ENCODE measurements around the gene MARCKSL1.
A peak's percentile ranks its signal among the peaks of the same experiment; 100 is the strongest.
"Not testable (repeated sequence)": the region's sequence is repeated elsewhere in the genome, so short reads cannot be mapped to it uniquely, and the experiment has no call there.

The MARCKSL1 gene

DNA sequence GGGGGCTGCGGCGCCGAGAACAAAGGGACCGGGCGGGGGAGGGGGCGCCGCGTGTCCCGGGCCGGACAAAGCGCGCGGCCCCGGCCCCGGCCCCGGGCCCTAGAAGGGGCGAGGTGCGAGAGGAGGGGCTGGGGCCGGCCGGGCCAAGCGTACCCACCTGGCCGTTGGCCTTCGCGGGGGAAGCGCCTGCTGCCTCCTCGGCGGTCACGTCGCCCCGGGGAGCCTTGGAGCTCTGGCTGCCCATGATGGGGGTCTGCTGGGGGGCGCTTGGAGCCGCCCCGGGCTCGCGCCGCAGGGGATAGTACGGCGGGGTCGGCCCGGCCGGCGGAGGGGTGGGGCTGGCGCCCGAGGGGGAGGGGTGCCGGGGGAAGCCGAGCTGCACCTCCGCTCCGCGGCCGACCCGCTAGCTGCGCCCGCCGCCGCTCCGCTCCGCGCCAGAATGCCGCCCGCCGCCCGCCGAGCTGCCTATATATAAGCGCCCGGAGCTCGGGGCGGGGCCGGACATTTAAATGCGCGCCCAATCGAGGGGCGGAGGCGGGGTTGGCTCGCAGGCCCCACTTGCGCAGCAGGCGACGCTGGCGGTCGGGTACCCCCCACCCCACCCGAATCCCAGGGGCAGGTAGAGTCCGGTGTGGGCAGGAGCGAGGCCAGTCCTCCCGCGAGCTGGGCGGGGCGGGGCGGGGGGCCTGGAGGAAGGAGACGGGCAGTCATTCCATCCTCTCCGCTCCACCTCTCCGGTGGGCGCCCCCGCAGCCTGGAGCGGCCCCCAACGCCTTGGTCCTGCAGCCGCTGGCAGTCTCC, at the start of gene MARCKSL1:
MARCKSL1 (minus strand) TSS at position 444 of the 801 bp plus-strand sequence; CDS start at position 244, 200 bp downstream.
- peak; percentile 88 to 89 for DNase-seq

- no peak for DNase-seq
Observed at GRCh38 chr1:32380057-32380456, 44.0 kb upstream of the MARCKSL1 start.

GRCh38 chr1:32377541-32378220, 41.6 kb upstream of the MARCKSL1 start:
- no peak for DNase-seq

DNA sequence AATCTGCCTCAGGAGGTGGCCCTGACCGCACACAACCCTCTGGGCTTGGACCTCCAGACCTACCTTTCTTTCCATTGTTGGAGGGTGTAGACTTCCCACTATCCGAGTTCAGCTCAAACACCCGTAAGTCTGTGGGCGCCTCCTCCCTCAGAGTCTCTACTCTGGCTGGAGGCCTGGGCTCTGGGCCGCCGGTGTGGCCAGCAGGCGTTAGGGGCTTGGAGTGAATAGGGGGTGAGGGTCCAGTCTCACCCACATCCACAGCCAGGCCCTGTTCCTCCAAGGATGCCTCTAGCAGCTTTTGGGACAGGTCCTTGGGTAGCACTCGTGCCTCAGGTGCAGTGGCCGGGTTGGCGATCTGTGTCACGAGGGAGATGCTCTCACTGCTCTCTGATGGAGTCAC, 40.2 kb upstream of the MARCKSL1 start:
- DNase-seq = no peak

DNA sequence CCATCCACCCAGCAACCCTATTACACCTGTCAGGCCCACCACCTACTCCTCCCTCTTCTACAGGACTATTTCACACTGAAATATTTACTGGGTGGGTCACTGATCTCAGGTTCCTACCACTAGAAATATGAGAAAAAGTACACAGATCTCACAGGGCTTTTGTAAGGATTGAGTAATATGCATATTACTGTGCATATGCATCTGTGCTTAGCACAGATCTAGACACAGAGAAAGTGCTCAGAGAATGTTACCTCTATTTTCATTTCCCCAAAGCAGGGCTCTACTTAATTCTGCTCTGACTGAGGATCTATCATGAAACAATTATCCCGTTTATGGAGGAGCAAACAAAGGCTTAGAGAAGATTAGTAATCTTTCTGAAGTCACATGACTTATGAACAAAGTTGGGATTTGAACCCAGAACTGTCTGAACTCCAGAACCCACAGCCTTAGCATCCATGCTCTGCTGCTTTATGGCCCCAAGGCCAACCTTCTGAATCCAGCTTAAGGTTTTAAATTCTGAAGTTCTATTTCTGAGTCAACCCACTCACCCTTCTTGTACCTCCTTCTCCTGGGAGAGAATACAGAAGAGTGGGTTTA, 38.1 kb upstream of the MARCKSL1 start:
- no peak for DNase-seq

GRCh38 chr1:32372149-32372756, 36.2 kb upstream of the MARCKSL1 start:
- peak; percentile 39 to 44 for DNase-seq

GRCh38 chr1:32367912-32368635, 32.0 kb upstream of the MARCKSL1 start:
- DNase-seq = no peak

GRCh38 chr1:32365445-32365844, 29.4 kb upstream of the MARCKSL1 start:
- no peak for DNase-seq

DNA sequence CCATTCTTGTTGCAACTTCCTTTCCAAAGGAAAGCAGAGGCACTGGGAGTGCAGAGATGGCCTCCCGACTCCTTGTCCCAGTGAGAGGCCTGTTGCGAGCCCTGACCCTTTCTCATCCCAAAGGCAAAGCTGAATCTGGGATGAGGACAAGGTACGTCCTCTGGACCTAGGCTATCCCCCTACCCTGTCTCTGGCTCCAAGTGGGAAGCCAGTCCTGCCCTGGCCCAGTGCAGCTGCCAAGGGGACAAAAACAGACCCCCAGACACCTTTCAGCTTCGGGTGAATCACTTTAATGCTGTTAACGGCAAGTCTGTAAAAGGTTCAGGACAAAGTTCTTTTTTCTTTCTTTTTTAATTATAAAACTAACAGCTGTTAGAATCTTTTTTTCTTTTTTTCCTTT, 28.8 kb upstream of the MARCKSL1 start:
- no peak for DNase-seq

- DNase-seq = no peak
Observed at GRCh38 chr1:32363713-32364112, 27.7 kb upstream of the MARCKSL1 start.

DNA sequence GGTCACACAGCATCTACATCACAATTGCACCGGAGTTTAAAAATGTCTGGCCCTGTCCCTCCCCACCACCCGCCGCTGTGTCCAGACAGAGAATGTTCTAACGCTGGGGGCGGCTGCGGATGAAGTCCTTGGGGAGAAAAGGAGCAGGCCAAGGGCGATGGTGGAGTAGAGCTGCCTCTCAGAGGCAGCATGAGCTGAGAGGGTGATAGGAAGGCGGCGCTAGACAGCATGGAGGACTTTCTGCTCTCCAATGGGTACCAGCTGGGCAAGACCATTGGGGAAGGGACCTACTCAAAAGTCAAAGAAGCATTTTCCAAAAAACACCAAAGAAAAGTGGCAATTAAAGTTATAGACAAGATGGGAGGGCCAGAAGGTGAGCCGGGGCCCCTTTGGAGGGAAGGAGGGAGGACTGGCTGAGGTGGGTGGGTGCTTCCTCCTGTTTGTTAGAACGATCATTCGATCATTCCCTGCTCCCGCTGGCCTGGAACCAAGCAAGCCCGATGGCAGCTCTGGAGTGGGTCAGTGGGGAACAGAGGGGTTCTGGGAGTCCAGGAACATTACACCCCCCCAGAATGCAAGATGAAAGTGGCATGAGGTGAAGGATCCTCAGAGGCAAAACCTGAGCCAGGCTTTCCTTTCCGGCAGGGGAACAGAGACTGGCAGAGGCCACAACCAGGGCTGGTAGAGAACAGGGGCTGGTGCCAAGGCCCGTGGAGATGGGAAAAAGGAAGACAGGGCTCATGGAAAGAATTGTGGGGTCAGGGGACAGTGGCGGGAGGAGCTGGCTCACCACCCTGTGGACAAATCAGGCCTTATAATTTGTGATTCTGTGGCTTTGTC, 26.7 kb upstream of the MARCKSL1 start, which contains the start of the genes FAM229A and TSSK3:
FAM229A (minus strand) TSS at position 12 of the 840 bp plus-strand sequence. CDS start 394 bp downstream, outside the sequence.
TSSK3 (plus strand) TSS at position 66 of the 840 bp plus-strand sequence; CDS start at position 229, 163 bp downstream.
- no peak for DNase-seq

GRCh38 chr1:32361674-32362473, 25.8 kb upstream of the MARCKSL1 start:
- DNase-seq = peak; percentile 37 to 39

- no peak for DNase-seq
Observed at GRCh38 chr1:32361308-32361673, 25.3 kb upstream of the MARCKSL1 start.

- DNase-seq = no peak
Observed at GRCh38 chr1:32358435-32358834, 22.4 kb upstream of the MARCKSL1 start.

DNA sequence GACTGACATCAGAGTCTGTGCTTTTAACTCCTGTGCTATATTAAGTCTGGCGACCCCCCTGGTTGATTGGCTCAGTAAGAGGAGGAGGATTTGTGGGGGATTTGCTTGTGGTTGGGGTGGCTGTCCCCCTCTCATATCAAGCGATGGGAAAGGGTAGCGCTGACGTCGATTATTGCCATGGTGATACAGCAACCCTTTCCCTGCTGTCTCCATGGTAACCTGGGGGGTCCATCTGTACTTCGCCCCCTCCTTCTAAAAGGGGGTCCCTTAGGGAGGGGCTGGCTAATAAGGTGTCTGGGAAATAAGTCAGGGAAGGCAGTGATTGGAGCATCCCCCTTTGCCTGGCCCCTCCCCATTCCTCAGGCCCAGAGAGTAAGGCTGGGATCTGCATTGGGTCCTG, 21.6 kb upstream of the MARCKSL1 start:
- DNase-seq = no peak

GRCh38 chr1:32356478-32356877, 20.4 kb upstream of the MARCKSL1 start:
- DNase-seq = no peak

DNA sequence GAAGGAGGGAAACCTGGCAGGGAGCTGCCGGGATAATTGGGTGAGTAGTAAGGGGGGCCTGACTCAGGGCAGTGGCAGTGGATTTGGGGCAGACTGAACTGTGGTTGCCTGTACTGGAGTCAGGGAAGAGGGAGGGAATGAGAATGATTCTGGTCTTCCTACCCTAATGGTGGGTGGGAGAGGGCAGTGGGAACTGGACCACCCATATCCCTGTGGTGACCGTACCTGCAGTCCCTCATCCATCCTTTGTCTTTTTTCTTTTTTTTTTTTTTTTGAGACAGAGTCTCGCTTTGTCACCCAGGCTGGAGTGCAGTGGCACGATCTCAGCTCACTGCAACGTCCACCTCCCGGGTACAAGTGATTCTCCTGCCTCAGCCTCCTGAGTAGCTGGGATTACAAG, 19.7 kb upstream of the MARCKSL1 start:
- not testable (repeated sequence) for DNase-seq

GRCh38 chr1:32353886-32354570, 18.0 kb upstream of the MARCKSL1 start:
- DNase-seq = no peak

- no peak for DNase-seq
Observed at GRCh38 chr1:32353431-32353830, 17.4 kb upstream of the MARCKSL1 start.

DNA sequence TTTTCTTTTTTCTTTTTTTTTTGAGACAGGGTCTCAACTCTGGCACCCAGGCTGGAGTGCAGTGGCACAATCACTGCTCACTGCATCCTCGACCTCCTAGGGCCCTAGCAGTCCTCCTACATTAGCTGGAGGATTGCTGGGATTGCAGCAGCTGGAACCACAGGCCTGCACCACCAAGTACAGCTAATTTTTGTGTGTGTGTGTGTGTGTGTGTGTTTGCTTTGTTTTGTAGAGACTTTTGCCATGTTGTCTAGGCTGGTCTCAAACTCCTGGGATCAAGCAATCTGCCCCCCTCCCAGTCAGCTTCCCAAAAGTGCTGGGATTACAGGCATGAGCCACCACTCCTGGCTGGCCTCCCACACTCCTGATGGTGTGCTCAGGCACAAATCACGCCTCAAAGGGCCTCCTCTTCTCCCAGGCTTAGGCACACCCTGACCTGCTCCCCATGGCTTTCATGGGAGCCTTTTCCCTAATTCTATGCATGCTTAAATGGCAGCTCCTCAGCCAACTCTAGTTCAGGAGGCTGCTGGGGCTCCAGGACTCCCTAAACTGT, 16.9 kb upstream of the MARCKSL1 start:
- DNase-seq = no peak

Measured in activated CD4-positive, alpha-beta T cell treated with anti-CD3 and anti-CD28 coated beads for 4 hours (primary cell).